HG02840 (cell line): Measurements from ENCODE around the gene GPRC5C.
"Not testable (repeated sequence)": the region's sequence is repeated elsewhere in the genome, so short reads cannot be mapped to it uniquely, and the experiment has no call there.

Experiments
- ATAC-seq: cut with Tn5 transposase; IDR thresholded peaks from one replicate; pipeline ENCODE4 v1.9.1; 2021; ENCODE audit warnings: mild to moderate bottlenecking, moderate library complexity, moderate number of reproducible peaks; ENCODE audit not compliant: unreplicated experiment, low FRiP score

GPRC5C gene

GRCh38 chr17:74404789-74405188 lies 27.1 kb upstream of the GPRC5C start:
- no peak for ATAC-seq

GRCh38 chr17:74405311-74405710 lies 26.6 kb upstream of the GPRC5C start:
- ATAC-seq: not testable (repeated sequence)

- no peak for ATAC-seq
These were observed 24.5 kb upstream of the GPRC5C start for GRCh38 chr17:74407384-74407783.

- ATAC-seq: no peak
These were observed 23.6 kb upstream of the GPRC5C start for GRCh38 chr17:74408262-74408661.

GRCh38 chr17:74408815-74409214 lies 23.1 kb upstream of the GPRC5C start:
- ATAC-seq: no peak

GRCh38 chr17:74410001-74410443 lies 21.9 kb upstream of the GPRC5C start:
- ATAC-seq: no peak

GRCh38 chr17:74412581-74412980 lies 19.3 kb upstream of the GPRC5C start:
- ATAC-seq: no peak

- no peak for ATAC-seq
These were observed 18.4 kb upstream of the GPRC5C start for GRCh38 chr17:74413491-74413890.

- ATAC-seq: no peak
These were observed 17.4 kb upstream of the GPRC5C start for GRCh38 chr17:74414510-74414909.

- no peak for ATAC-seq
These were observed 16.1 kb upstream of the GPRC5C start for GRCh38 chr17:74415608-74416396.

GRCh38 chr17:74417178-74418045 lies 14.5 kb upstream of the GPRC5C start:
- ATAC-seq: no peak

GRCh38 chr17:74419928-74420411 lies 11.9 kb upstream of the GPRC5C start:
- no peak for ATAC-seq

- ATAC-seq: no peak
These were observed 7.8 kb upstream of the GPRC5C start for GRCh38 chr17:74424117-74424516.

GRCh38 chr17:74424657-74425056 lies 7.2 kb upstream of the GPRC5C start:
- no peak for ATAC-seq

GRCh38 chr17:74426551-74427047 lies 5.3 kb upstream of the GPRC5C start:
- no peak for ATAC-seq

GRCh38 chr17:74427048-74427762 lies 4.7 kb upstream of the GPRC5C start:
- no peak for ATAC-seq

GRCh38 chr17:74427763-74428153 lies 4.1 kb upstream of the GPRC5C start:
- no peak for ATAC-seq

GRCh38 chr17:74429604-74430384 lies 2.1 kb upstream of the GPRC5C start:
- ATAC-seq: no peak

- ATAC-seq: no peak
These were observed 1.5 kb upstream of the GPRC5C start for GRCh38 chr17:74430385-74430705.
